GOT3 (cell line): Measurements from ENCODE around the gene CDC73.
"Not testable (repeated sequence)": the region's sequence is repeated elsewhere in the genome, so short reads cannot be mapped to it uniquely, and the experiment has no call there.

ENCODE experiments used
- DNase-seq: peaks from one replicate; lab custom pipeline; 2025; ENCODE audit warnings: mixed read lengths; lab: John Stamatoyannopoulos, UW

CDC73 gene

DNA sequence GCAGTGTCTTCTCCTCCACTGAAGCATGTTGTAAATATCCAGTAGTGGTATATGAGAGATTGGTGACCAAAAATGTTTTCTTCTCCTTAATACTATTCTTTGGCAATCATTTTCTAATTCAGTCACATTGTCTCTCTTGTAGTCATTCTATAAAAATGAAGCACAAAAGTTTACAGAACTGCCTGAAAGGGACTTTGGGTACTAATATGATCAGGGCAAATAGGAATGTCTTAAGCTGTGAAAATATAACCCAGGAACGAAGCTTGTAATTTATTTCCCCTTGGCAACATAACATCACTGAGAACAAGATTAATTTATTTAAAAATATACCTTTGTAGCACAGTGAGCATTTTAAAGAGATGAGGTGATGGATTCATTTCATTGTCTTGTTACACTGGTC lies 59.7 kb downstream of the CDC73 start:
- no peak for DNase-seq

DNA sequence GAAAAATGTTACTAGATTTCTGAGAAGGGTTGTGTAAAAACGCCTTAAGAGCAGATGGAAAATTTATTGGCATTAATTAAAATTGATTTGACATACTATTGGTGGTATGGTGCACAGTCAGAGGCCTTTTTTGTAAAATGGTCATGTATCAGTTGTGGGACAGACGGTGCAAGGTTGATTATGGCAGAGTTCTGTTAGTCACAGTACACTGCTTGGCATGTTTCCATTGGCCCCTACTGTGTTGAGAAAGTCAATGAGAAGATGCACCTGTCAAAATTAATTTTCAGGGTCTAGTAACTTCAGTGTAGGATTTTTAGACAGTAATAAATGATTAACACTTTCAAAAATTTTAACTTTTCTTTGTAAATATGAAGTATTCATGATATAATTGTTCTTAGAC lies 60.2 kb downstream of the CDC73 start:
- no peak for DNase-seq

DNA sequence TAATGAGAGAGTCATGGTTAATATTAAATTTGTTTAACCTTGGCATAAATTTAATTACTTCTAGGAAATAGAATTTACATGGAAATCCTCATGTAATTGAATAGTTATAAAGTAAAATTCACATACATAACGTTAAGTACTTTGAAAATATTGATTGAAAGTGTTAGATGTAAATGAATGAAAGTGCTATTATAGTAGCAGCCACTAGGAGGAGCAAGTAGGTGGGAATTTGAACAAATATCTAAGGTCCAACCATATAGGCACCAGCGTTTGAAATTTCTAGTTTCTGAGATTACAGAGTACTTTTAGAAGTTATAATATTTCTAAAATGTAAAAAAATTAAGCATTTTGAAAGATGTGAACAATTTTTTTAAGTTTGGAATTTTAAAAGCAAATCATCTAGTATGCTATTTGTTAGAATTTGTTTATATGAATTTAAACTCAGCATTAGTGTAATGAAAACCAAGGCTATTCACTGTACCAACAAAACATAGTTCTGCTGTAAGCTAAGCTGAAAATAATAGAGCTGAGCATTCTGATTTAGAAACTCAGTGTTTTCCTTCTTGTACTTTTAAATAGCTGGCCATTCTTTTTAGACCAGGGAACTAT lies 61.3 kb downstream of the CDC73 start:
- no peak for DNase-seq

DNA sequence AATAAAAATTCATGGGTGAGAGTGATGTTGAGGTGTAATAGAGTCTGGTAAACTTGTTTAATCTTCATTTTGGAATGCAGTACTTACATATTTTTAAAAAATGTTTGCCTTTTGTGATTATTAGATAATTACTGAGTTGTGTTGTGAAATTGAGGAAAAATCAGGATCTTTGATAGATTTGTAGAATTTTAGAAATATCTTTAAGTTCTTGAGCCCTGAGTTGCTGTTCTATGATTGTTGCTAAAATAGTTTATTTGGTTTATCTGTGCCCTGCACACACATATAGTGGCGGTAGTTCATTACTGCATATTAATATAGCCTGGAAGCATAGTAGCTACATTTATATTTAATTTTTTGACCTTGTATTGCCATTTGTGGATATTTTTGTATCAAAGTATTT lies 62.9 kb downstream of the CDC73 start:
- DNase-seq, result no peak

DNA sequence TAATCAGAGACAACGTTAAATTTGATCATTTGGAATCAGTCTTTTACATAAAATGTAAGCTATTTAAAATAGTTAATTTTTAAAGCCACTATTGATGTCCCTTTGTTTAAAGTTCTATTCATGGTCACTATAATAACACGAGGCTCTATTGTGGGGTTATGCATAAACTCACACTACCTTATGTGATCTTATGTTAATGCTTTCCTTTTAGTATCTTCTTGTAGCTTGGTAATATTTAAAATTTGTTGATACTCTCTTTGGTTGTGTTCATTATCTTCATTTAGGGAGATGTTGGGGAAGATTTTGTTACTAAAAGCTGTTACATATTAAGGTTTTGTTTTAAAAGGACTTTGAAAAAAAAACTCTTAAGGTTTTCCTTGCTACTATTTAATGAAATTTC lies 63.4 kb downstream of the CDC73 start:
- no peak for DNase-seq

DNA sequence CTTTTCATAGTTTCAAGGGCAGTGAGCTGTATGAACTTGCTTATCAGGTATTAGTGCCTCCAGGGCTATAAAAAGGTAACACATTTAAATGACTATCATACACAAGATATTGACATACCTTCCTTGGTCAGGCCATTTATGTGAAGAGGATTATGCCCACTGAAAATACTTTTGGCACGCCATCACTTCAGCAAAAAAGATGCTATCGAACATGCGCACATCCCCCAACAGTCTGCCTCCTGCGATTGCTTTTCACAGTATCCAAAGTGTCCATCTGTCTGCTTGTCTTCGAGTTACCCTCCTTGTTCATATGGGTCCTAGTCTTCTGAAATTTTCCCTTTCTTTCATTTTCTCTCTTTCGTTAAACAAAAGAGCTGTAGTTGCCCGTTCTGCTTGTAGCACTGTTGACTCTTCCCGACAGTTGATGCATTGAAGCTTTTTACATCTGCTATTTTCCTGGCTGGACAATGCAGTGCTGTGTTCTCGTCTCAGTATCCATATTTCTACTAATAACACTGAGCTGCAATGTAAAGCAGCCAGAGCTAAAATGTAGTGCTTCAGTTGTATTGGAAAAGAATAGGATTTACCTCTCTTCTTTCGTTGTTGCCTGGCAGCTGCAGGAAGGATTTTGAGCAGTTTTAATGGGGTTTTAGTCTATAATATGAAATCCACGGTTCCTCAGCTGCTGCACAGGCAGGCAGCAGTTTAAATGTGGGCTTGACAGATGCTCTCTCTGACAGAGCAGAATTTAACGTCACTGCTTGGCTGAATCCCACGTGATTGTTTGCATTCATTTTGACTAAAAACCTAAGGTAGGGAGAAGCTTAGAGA lies 64.3 kb downstream of the CDC73 start, which contains the start of gene B3GALT2:
B3GALT2 (minus strand) TSS at position 713 of the 831 bp plus-strand sequence. CDS start 5,051 bp downstream, outside the sequence.
- DNase-seq, result no peak

DNA sequence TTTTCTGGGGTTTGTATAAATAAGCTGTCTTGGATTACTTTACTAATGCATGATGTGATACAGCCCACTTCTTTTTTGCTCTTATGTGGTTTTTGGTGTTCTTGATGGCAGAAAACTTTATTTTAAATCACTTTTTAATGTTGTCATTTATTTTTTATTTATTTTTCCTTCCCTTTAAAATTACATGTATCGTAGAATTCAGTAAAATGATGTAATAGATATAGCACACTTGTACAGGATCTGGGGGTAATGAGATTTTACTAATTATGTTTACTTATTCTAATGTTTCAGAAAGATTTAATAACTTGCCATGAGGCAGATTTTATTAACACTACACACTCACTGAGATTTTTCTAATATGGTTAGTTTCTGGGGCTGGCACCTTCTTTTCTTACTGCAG lies 65.3 kb downstream of the CDC73 start:
- no peak for DNase-seq

DNA sequence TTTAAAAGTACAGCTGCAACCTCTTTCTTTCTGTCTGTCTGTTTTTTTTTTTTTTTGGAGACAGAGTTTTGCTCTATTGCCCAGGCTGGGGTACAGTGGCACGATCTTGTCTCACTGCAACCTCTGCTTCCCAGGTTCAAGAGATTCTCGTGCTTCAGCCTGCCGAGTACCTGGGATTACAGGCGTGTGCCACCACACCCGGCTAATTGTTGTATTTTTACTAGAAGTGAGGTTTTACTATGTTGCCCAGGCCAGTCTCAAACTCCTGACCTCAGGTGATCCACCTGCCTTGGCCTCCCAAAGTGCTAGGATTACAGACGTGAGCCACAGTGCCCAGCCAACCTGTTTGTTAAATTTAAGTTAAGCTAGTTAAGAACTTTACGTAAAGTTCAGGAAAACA lies 67.1 kb downstream of the CDC73 start:
- DNase-seq, result not testable (repeated sequence)

DNA sequence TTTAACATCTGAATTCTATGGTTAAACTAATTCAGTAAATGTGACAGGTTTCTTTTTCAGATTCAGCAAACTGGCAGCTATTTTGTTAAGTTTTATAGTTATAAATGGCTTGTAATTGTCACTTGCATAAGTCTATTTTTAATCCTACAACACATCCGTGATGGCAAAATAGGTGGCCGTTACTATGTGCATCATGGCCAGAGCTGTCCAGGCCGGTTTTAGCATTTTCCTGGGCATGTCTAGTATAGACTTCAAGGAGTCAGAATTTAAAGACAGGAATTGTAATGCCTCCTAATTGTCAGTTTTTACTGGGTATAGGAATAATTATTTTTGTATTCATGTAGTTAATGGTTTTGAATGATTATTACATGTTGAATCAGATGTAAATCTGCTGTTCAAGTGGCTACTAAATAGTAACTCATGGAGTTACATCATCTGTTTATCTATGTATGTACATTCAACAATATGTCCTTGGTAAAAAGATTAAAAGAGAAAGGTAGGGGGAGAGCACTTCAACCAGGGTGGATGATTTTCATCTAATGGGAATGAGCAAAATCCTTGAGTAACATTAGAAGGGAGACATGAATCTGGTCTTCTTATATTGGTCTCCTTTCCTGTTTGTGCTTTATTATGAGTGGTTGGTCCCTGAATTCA lies 67.7 kb downstream of the CDC73 start:
- no peak for DNase-seq

DNA sequence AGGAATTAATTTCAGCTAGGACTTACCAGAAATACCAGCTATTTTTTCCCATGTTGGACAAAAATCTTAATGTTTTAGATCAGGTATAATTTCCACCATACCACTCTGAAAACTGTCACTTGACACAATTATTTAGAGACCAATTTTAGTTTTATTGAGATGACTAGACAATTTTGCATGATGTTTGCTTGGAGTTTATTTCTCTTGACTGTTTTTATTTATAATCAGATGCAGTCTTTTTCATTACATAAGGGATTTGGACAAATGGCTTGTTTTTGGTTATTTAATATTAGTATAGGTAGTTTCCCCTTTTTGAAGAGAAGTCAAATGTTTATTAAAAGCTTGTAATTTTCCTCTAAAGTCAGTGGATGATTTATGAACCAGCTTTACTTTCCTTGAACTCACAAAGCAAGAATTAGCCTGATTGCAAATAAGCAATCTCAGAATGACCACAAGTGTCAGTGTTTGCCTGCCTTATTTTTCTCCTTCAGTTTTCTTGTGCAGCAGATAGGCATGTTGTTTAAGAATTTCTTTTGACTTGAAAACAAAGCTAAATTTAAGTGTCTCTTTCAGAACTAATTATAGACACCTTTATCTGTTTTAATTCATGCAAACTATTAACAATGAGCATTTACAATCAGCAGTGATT lies 68.4 kb downstream of the CDC73 start:
- DNase-seq, result no peak

DNA sequence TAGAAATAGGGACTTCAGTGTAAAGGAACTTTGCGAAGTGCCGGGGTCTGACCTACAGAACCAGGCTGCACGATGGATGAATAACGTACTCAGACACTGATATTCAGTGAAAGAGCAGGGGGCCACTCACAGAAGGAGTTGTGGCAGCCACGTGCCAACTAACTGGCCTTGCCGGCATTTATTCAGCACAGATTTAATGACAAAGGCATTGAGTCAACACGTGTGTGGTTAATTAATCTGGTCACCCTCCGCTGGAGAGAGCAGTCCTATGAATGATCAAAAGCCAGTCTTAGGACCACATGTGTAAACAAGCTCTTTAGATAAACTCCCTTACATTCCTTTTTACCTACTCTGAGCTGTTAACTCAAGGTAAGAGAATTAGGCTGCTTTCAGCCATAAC lies 70.8 kb downstream of the CDC73 start:
- no peak for DNase-seq

DNA sequence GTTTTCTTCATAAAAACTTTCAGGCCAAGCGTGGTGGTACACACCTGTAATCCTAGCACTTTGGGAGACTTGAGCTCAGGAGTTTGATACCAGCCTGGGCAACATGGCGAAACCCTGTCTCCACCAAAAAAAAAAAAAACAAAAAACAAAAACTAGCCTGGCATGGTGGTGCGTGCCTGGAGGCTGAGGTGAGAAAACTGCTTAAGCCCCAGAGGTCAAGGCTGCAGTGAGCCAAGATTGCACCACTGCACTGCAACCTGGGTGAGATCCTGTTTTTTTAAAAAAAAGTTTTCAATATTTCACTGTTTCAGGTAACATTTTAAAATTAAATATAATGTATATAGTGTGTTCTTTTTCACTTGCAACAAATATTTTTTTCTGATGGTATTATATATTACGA lies 78.1 kb downstream of the CDC73 start:
- no peak for DNase-seq

DNA sequence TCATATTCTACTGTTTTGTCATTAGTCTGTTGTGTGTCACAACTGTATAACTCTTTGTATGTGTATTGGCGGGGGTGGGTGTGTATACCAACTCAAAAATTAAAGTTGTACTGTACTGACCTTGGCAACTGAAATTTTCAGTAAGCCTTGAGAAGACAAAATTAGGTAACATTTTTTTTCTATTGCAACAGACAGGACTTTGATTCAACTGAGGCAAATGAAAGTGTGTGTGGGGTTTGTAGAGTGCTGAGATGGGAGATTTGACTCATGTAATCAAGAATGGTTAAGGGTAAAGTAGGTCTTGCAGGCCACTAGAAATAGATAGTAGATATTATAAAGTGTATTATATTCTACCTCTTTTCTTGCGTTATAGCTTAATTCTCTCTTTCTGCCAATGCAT lies 79.2 kb downstream of the CDC73 start:
- DNase-seq, result no peak

DNA sequence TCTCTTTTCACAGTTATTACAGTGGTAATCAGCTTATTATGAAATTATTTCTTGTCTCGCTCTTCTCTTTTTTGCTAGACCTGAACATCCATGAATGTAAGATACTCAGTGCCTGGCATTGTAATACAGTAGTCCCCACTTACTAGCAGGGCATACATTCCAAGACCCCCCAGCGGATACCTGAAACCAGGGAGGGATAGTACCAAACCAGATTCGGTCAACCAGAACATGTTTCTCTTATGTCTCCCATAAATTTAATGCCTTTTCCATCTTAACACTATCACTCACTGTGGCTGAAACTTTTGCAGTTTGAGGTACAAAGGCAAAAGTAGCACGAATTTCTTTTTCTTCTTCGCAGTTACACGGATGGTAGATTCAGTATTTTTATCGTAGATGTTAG lies 89.2 kb downstream of the CDC73 start:
- no peak for DNase-seq

DNA sequence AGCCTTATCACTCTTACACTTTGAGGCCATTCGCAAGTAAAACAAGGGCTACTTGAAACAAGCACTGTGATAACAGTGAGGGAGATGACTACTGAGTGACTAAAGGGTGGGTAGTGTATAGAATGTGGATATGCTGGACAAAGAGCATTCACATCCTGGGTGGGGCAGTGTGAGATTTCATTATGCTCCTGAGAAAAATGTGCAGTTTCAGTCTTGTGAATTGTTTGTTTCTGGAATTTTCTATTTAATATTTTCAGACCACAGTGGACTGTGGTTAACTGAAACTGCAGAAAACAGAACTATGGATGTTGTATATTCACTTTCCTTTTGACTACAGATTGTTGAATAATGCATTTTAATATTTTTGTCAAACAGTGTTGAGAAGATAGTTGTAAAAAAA lies 89.7 kb downstream of the CDC73 start:
- no peak for DNase-seq

DNA sequence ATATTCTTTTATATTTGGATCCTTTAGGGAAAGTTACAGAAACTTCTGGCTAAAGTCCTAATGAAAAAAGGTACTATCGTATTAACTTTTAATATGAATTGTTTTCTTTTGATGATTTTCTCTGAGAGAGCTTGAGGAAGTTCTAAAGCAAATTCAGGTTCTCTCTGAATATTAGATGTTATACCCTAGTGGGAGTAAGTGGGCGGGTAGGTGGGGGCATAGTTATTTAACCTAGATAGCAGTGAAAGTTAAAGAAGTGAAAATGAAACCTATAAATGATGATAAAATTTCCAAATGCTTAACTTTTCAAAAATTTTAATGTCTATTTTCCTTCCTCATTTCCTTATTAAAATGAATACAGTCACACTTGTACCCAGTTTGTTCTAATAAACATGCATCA lies 90.8 kb downstream of the CDC73 start:
- no peak for DNase-seq

DNA sequence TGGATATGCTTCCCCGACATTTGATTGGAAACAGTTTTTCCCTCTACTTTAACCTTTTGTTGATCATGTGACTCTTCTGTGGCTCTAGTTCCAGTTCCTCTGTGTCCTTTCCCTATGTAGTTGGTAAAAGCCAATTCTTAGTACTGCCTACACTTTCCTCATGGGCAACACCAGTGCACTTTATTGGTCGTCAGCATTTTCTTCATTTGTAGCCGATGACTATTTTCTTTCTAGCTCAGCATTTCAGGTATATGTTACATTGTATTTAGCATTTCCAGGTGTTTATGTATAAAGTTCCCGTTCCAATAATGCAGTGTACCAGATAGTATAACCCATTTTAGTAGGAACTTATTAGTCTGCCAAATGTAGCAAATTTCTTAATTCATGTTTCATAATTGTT lies 92.2 kb downstream of the CDC73 start:
- DNase-seq, result no peak

DNA sequence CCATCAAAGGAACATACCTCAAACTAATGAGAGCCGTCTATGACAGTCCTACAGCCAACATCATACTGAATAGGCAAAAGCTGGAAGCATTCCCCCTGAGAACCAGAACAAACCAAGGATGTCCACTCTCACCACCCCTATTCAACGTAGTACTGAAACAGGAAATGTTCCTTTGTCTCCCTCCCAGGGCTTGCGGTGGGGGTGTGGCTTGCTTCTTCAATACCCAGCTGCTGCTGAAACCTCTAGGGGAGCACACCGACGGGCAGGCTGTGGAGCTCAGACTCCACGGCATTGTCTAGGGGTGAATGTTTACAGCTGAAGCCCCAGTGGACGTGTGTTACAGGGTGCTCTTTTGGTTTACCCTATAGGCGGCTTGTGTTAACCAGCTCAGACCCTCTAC lies 95.1 kb downstream of the CDC73 start:
- no peak for DNase-seq

DNA sequence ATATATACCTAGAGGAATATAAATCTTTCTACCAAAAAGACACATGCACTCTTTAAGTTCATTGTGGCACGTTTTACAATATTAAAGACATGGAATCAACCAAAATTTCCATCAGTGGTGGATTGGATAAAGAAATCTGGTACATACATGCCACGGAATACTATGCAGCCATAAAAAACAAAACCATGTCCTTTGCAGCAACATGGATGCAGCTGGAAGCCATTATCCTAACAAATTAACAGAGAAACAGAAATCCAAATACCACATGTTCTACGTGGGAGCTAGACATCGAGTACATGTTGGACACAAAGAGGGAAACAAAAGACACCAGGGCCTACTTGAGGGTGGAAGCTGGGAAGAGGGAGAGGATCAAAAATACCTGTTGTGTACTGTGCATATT lies 97.6 kb downstream of the CDC73 start:
- DNase-seq, result no peak

DNA sequence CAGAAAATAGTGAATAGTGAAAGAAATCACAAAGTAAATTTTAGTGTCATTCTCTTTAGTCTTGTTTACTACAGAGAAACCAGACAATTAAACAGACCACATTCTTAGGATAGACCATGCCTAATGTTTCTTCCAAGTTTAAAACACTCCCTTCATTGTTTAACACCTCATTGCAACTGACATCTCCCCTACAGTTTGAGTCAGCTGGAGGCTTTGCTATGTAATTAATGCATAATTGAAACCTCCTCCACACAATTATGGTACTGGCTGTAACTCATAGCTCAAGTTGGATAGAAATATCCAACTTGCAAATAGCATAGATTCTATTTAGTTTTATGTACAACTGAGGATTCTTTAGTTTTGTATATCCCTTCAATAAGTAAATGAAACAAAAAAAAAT lies 99.8 kb downstream of the CDC73 start:
- DNase-seq, result no peak

DNA sequence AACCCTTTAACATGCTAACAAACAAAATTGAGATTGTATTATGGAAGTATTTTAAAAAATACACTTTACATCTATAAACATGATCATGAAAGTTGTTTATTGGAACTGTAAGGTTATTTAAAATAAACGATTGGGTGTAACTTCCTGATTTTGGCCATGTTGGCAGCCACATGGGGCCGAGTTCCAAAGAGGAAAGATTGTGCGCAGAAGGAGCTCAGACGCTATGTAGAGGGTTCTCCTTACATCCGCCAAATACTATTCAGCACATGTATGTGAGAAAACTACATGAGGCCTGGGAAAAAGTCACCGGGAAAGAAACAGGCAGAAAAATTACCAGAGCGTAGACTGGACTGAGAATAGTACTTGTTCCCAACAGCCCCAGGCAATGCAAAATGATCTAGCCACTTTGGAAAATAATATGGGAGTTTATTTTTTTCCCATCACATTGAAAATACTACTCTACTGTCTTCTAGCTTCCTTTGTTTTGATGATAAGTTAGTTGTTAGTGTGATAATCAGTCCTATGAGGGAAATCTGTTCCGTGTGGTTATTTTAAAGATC lies 100.3 kb downstream of the CDC73 start:
- no peak for DNase-seq

DNA sequence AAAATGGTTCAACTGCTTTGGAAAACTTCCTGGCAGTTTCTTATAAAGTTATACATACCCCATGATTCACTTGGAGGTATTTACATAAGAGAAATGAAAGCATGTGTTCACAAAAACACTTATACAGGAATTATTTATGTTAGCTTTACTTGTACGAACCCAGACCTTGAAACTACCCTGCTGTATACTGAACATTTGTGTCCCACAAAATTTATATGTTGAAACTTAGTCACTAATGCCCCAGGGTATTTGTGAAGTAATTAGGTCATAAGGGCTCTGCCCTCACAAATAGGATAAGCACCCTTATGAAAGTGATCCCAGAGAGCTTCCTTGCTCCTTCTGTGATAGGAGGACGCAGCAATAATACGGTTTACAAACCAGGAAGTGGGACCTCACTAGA lies 107.3 kb downstream of the CDC73 start:
- DNase-seq, result no peak
